Fibroblast of mammary gland (primary cell): ENCODE results near the gene P2RY8.
"Not testable (repeated sequence)": the region's sequence is repeated elsewhere in the genome, so short reads cannot be mapped to it uniquely, and the experiment has no call there.

Source experiments
- DNase-seq: peaks from one replicate; pipeline ENCODE4 v3.0.0-alpha.2; 2010; ENCODE audit warnings: low read depth
- H3K4me3 ChIP-seq: 2 replicates; pipeline ENCODE4 v1.5.1; 2011; ENCODE audit warnings: low read depth, mild to moderate bottlenecking, low read length, moderate library complexity; ENCODE audit not compliant: control insufficient read depth
- CTCF ChIP-seq: conservative IDR thresholded peaks from 2 replicates; pipeline ENCODE4 v1.5.1; 2011; ENCODE audit warnings: low read depth, low read length, inconsistent platforms; ENCODE audit not compliant: control insufficient read depth, insufficient read depth

Gene P2RY8

DNA sequence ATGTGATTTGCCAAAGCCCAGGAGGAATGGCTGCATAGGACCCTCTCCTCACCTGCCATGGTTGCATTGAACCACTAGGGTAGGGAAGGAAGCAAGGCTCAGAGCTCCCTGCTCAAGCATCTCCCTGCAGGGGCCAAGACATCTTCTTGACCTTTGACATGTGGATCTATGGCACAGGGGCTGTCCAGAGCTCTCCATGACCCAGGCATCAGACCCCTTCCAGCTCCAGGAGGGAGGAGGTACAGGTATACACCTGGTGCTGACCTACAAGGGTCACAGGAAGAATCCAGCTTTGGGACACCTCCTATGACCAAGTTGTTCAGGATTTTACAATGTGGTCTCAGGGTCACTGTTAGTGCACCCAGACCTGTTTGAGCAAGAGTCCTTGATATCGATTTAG, 61.1 kb downstream of the P2RY8 start:
- DNase-seq: no peak
- TF ChIP-seq CTCF: no peak

GRCh38 chrX:1475481-1475880, 61.5 kb downstream of the P2RY8 start:
- H3K4me3 ChIP-seq: no peak overlapping the region
- DNase-seq: no peak
- no peak for TF ChIP-seq CTCF

More for the DNA sequence above, 61.1 kb downstream of the P2RY8 start:
- no peak overlapping the region for H3K4me3 ChIP-seq

GRCh38 chrX:1474593-1474992, 62.4 kb downstream of the P2RY8 start:
- H3K4me3 ChIP-seq, DNase-seq: not testable (repeated sequence)

DNA sequence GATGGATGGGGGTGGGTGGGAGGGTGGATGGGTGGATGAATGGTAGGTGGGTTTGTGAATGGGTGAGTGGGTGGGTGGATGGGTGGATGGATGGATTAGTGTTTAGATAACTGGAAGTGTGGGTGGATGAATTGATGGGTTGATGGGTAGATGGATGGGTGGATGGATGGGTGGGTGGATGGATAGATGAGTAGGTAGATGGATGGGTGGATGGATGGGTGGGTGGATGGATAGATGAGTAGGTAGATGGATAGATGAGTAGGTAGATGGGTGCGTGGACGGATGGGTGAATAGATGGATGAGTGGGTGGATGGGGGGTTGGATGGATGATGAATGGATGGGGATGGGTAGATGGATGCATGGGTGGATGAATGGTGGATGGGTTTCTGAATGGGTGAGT, 64.0 kb downstream of the P2RY8 start:
- no peak for TF ChIP-seq CTCF
- DNase-seq: no peak
- no peak overlapping the region for H3K4me3 ChIP-seq

GRCh38 chrX:1468250-1468772, 68.7 kb downstream of the P2RY8 start:
- no peak for TF ChIP-seq CTCF
- H3K4me3 ChIP-seq: no peak overlapping the region
- DNase-seq: peak; percentile 27

DNA sequence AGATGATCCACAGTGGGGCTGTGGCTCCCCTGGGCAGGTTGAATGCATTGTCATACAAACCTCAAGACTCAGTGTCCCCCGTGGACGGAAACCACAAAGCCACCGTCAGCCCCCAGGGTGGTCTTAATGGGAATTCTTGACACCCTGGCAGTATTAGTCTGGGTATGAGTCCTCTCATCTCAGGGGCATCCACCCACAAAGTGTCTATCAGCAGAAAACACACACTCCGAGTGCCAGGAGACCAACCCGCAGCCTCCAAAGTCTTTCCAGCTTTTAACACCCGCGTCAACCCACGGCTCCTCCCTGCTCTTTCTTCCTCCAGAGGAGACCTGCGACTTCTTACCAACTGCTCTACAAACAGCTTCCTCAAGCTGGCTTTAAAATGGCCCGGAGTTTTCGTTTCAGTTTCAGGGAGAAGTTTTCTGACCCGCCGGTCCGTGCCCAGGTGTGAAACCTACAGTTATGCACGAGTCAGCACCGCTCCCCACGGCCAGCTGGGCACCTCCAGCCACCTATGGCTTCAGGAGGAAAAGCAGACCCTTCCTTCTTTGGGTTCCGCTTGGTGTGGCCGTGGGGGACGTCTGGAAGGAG, 69.9 kb downstream of the P2RY8 start:
- no peak for DNase-seq
- no peak for TF ChIP-seq CTCF
- no peak overlapping the region for H3K4me3 ChIP-seq

DNA sequence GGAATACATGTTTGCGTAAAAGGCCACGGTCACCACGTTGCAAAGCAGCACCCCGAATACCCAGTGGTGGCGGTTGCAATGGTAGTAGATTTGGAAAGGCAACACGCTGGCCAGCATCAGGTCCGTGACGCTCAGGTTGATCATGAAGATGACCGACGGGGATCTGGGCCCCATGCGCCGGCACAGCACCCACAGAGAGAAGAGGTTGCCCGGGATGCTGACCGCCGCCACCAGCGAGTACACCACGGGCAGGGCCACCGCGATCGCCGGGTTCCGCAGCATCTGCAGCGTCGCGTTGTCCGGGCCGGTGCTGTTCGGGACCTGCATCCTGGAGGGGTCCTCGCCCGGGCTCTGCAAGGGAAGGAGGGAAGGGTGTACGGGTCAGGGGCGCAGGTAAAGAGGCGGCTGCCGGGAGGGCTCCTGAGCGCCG, 70.7 kb downstream of the P2RY8 start:
- DNase-seq: no peak

More for the DNA sequence above, 70.7 kb downstream of the P2RY8 start:
- TF ChIP-seq CTCF: no peak
- no peak overlapping the region for H3K4me3 ChIP-seq
